Glutamatergic neuron (in vitro differentiated cells): Measurements from ENCODE around the gene CLIC3. TPM values are rescaled to one million over a fixed set of nuclear protein-coding genes. Genes with fewer than 3 reads are reported as not detected.

Experiments
- DNase-seq: peaks from one replicate; pipeline ENCODE4 v3.0.0; 2022
- H3K27ac Mint-ChIP-seq: one replicate; pipeline ENCODE4 v1.8.0; 2020; ENCODE audit warnings: mild to moderate bottlenecking, mixed read lengths, inconsistent platforms; ENCODE audit not compliant: unreplicated experiment
- H3K27me3 Mint-ChIP-seq: one replicate; pipeline ENCODE4 v1.8.0; 2020; ENCODE audit warnings: mild to moderate bottlenecking, moderate library complexity, mixed read lengths, inconsistent platforms; ENCODE audit not compliant: unreplicated experiment
- H3K36me3 Mint-ChIP-seq: one replicate; pipeline ENCODE4 v1.8.0; 2020; ENCODE audit warnings: mild to moderate bottlenecking, mixed read lengths, inconsistent platforms; ENCODE audit not compliant: unreplicated experiment
- H3K4me1 Mint-ChIP-seq: one replicate; pipeline ENCODE4 v1.8.0; 2020; ENCODE audit warnings: mild to moderate bottlenecking, low read depth, mixed read lengths, inconsistent platforms; ENCODE audit not compliant: unreplicated experiment
- H3K4me3 Mint-ChIP-seq: one replicate; pipeline ENCODE4 v1.8.0; 2020; ENCODE audit warnings: mild to moderate bottlenecking, mixed read lengths, inconsistent platforms; ENCODE audit not compliant: unreplicated experiment
- H3K9me3 Mint-ChIP-seq: one replicate; pipeline ENCODE4 v1.8.0; 2020; ENCODE audit warnings: mild to moderate bottlenecking, moderate library complexity, mixed read lengths, inconsistent platforms; ENCODE audit not compliant: unreplicated experiment
- total RNA-seq: library from RNA; stranded (reverse); fragmentation: NEBNext Ultra II Directional; extraction: Animal tissue kit (Norgen Biotek cat#: 25700); gene quantifications from one replicate; pipeline ENCODE4 v1.2.1, GENCODE V29; 2021; ENCODE audit not compliant: unreplicated experiment
- TF ChIP-seq, protein P1 (sequence below): fragments of 200-600 bp; sonication (generic); IDR thresholded peaks from one replicate; pipeline ENCODE4 v1.5.0; 2021; ENCODE audit not compliant: partially characterized antibody, unreplicated experiment

CLIC3 gene
- total RNA-seq, 1 donor from 2014 or later, result not detected

DNA sequence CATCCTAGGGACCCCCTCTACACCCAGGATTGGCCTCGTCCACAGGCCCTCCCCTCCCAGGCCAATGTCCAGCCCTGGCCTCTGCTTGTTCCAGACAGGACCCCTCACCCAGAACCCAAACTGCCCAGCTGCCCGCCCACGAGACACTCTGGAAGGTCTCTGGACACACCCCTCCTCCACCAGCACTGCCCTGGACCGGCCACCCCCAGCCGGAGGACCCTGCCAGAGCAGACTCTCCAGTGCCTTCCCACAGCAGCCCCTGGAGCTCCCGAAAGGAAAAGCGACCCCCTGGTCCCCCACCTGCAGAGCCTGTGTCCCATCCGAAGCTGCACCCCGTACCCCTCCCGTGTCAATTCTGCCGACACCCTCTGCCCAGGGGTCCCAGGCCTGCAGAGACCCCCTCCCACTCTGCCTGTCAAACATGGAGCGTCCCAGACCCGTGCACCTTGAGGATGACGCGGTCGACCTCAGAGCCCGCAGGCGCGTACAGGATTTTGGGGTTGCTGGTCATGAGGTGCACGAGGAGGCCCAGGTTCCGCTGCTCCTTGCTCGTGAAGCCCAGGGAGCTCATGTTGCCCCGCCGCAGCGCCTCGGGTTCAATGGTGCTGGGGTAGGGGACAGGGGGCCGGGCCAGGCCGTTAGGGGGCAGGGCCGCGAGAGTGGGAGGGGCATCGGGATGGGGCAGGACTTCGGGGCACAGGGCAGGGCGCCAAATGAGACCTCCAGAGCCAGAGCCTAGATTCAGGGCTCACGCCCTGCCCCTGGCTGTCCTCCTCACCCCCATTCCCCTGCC, 23.7 kb upstream of the CLIC3 start:
- H3K4me1 Mint-ChIP-seq, result peaks cover 2% of the 10 kb centered on the region
- TF ChIP-seq, protein P1, sequence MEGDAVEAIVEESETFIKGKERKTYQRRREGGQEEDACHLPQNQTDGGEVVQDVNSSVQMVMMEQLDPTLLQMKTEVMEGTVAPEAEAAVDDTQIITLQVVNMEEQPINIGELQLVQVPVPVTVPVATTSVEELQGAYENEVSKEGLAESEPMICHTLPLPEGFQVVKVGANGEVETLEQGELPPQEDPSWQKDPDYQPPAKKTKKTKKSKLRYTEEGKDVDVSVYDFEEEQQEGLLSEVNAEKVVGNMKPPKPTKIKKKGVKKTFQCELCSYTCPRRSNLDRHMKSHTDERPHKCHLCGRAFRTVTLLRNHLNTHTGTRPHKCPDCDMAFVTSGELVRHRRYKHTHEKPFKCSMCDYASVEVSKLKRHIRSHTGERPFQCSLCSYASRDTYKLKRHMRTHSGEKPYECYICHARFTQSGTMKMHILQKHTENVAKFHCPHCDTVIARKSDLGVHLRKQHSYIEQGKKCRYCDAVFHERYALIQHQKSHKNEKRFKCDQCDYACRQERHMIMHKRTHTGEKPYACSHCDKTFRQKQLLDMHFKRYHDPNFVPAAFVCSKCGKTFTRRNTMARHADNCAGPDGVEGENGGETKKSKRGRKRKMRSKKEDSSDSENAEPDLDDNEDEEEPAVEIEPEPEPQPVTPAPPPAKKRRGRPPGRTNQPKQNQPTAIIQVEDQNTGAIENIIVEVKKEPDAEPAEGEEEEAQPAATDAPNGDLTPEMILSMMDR, result no peak
- no peak overlapping the region for H3K4me3 Mint-ChIP-seq
- DNase-seq, result no peak
- H3K36me3 Mint-ChIP-seq, result no peaks in the 10 kb centered on the region
- H3K27ac Mint-ChIP-seq, result no peak overlapping the region
- H3K9me3 Mint-ChIP-seq, result peaks cover 3% of the 10 kb centered on the region
- H3K27me3 Mint-ChIP-seq, result peaks cover 5% of the 10 kb centered on the region

DNA sequence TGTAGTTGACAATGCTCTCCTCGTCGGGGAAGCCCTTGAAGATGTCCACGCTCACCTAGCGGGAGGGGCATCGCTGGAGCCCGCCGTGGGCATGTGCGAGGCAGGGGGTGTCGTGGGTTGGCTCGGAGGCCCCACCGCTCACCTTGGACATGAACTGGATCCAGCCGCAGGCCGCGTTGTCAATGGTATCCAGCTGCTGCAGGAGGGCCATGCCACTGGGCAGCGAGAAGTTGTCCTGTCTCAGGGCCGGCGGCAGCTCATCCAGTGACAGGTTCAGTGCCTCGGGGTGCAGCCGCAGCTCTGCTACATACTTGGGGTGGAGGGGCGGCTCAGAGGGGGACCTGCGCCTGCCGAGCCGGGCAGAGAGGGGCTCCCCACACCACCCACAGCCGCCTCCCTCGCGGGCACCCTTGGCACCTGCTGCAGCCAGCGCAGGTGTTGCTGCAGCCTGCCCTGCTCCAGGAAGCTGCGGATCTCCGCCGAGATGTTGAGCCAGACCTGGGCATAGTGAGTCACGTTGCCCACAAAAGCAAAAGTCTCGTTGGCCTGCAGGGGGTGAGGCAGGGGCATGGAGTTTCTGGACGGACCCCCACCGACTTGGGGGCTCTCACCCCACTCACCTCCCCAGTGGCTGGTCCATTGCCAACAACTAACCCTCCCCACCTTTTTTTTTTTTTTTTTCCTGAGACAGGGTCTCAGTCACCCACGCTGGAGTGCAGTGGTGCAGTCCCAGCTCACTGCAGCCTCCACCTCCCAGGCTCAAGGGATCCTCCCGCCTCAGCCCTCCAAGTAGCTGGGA, 22.6 kb upstream of the CLIC3 start:
- H3K27ac Mint-ChIP-seq, result no peak overlapping the region
- H3K4me3 Mint-ChIP-seq, result no peak overlapping the region
- H3K27me3 Mint-ChIP-seq, result peaks cover 5% of the 10 kb centered on the region
- peaks cover 3% of the 10 kb centered on the region for H3K9me3 Mint-ChIP-seq
- no peaks in the 10 kb centered on the region for H3K36me3 Mint-ChIP-seq
- peaks cover 2% of the 10 kb centered on the region for H3K4me1 Mint-ChIP-seq
- no peak for DNase-seq
- TF ChIP-seq, protein P1, result no peak

DNA sequence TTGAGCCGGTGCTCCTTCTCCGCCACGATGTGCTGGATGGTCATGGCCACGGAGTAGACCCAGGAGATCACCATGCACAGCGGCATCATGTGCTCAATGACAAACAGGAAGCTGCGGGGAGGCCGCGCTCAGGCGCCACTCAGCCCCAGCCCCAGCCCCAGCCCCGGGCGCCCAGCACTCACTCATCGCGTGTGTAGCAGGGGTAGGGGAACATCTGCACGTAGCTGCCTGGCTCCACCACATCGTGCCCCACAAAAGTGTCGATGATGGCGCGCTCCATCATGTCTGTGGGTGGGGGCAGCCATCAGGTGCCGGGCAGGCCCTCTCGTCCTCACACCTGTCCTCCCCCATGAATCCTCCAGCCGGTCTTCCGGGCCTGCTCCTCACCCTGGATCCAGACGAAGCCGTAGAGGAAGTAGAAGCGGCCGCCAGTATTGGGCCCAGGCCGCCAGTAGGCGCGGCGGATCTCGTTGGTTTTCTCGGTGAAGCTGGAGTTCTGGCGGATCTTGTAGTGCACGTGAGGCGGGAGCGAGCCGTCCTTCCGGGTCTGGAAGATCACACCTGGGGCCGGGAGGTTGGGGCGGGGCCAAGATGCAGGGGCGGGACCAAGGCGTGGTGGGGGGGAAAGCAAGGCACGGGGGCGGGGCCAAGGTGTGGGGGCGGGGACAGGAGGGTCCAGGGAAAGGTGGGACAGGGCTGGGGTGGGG, 21.6 kb upstream of the CLIC3 start:
- Mint-ChIP-seq H3K27ac (no peak overlapping the region), H3K36me3 (no peaks in the 10 kb centered on the region), H3K9me3 (peaks cover 2% of the 10 kb centered on the region), H3K27me3 (peaks cover 4% of the 10 kb centered on the region), H3K4me1 (no peaks in the 10 kb centered on the region), H3K4me3 (no peak overlapping the region)
- TF ChIP-seq, protein P1, result no peak
- DNase-seq, result no peak

DNA sequence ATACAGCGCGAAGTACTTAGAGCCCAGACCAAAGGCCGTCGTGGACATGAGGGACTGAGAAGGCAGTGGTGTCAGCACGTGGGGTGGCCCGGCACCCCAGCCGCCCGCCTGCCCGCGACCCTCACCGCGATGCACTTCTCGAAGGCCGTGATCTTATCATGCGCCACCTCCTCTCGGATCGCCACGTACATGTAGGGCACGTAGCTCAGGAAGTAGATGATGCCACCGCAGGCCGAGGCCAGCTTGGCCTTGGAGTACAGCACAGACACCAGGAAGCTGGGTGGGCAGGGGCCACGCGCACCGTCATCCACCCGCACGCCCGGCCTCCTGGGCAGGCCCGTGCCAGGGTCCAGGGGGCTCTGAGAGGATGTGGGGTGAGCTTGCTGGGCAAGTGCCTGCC, 20.7 kb upstream of the CLIC3 start:
- peaks cover 4% of the 10 kb centered on the region for H3K27me3 Mint-ChIP-seq
- TF ChIP-seq, protein P1, result no peak
- no peak overlapping the region for H3K27ac Mint-ChIP-seq
- peaks cover 1% of the 10 kb centered on the region for H3K9me3 Mint-ChIP-seq
- no peaks in the 10 kb centered on the region for H3K36me3 Mint-ChIP-seq
- no peak overlapping the region for H3K4me3 Mint-ChIP-seq
- no peak for DNase-seq
- no peaks in the 10 kb centered on the region for H3K4me1 Mint-ChIP-seq
